ENCODE measurements around the gene KCNH2. TPM values are rescaled to one million over a fixed set of nuclear protein-coding genes. Genes with fewer than 3 reads are reported as not detected.

Gene KCNH2
- total and polyA plus RNA-seq, 10 of the 15 experiments (the other 5 are each of a cell fraction or from before 2014, with no cell fraction given), result 0.04 to 0.24 (median 0.17) TPM; not detected in 6

DNA sequence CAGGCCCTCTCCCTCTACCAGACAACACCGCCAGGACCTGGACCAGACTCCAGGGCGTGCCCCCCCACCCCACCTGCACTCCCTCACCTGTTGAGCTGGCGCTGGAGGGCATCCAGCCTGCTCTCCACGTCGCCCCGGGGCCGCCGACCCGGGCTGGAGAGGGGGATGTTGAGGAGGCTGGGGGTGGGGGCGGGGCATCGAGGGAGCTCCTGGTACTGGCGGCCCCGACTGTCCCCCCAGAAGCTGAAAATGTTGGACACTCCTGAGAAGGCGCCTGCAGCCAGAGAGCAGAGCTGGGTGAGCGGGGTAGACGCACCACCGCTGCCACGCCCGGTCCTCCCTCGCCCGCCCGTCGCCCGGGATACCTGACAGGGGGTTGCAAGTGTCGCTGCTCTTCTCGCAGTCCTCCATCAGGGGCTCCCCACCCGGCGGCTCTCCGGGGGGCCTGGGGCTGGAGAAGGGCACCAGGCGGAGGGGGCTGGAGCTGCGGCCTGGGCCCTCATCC, 30.8 kb downstream of the KCNH2 start:
- Histone ChIP-seq H2AFZ (ENCODE audit: control insufficient read depth, low read depth, low read length) (no peak overlapping the region), H3K27me3 (replicated peaks in 1 of 2; ENCODE audit: control insufficient read depth in 2 of 2, insufficient read depth in 2 of 2, low read length in 1 of 2) (peaks cover 0 to 2% of the 10 kb centered on the region in 2 experiments; a peak in 2 of 4 replicates), H3K79me2 (ENCODE audit: control insufficient read depth, insufficient read depth, low read length) (no peaks in the 10 kb centered on the region), H4K20me1 (ENCODE audit: control insufficient read depth, insufficient read depth) (no peaks in the 10 kb centered on the region), H3K9me3 (replicated peaks; ENCODE audit: control insufficient read depth, insufficient read depth, low read length) (no peaks in the 10 kb centered on the region), H3K36me3 (ENCODE audit: control insufficient read depth in 2 of 2, insufficient read depth in 2 of 2, low read length in 1 of 2) (no peaks in the 10 kb centered on the region), H3K4me2 (ENCODE audit: control insufficient read depth, insufficient read depth) (no peak overlapping the region), H3K9ac (ENCODE audit: control insufficient read depth, insufficient read depth, low read length) (no peak overlapping the region), H3K4me1 (ENCODE audit: control insufficient read depth, insufficient read depth, low read length) (no peaks in the 10 kb centered on the region), H3K4me3 (no peak overlapping the region), H3K27ac (ENCODE audit: control insufficient read depth, insufficient read depth) (no peak overlapping the region)
- intact Hi-C loops (cut with micrococcal nuclease; ENCODE audit: unreplicated experiment) (no loop called here), in situ Hi-C loops (cut with MboI) (no loop called here)
- ATAC-seq (no peak), DNase-seq (ENCODE audit: low read depth, low spot score) (no peak), FAIRE-seq (no peak)
- CTCF ChIA-PET, result no interaction called here
- WGBS (ENCODE audit: insufficient coverage, insufficient replicate concordance, low lambda C conversion rate, missing lambda C conversion rate), result 46% methylated on average over 20 of the region's 31 CpGs
- no TSS peak for BruUV-seq (replicated peaks)
- SMC1A ChIA-PET (ENCODE audit: uncharacterized antibody, unreplicated experiment), result no interaction called here
- TF ChIP-seq RBBP5 (conservative IDR thresholded peaks at IDR 0.05) (no peak), EED (IDR thresholded peaks at IDR 0.05; ENCODE audit: low read depth) (no peak), JUND (IDR thresholded peaks at IDR 0.05; ENCODE audit: low read depth, low read length) (no peak), TCF12 (IDR thresholded peaks at IDR 0.05; ENCODE audit: low read depth, low read length) (no peak), NR2C1 (IDR thresholded peaks at IDR 0.05) (no peak), MYC (IDR thresholded peaks at IDR 0.05; ENCODE audit: insufficient read depth, insufficient read length, insufficient replicate concordance, low read length, severe bottlenecking) (no peak), CREB1 (IDR thresholded peaks at IDR 0.05; ENCODE audit: low read depth) (no peak), ZZZ3 (IDR thresholded peaks at IDR 0.05; ENCODE audit: control insufficient read depth, insufficient read length, low read depth) (no peak), SMARCA5 (IDR thresholded peaks at IDR 0.05) (no peak), HDGF (IDR thresholded peaks at IDR 0.05) (no peak), YY1 (IDR thresholded peaks at IDR 0.05; ENCODE audit: low read depth, low read length) (no peak), KDM1A (IDR thresholded peaks at IDR 0.05; ENCODE audit: borderline replicate concordance) (no peak), FOXK2 (IDR thresholded peaks at IDR 0.05) (no peak), RAD21 (IDR thresholded peaks at IDR 0.05; ENCODE audit: insufficient read depth, low read depth, low read length) (no peak), ZSCAN29 (IDR thresholded peaks at IDR 0.05) (no peak), ZBED1 (IDR thresholded peaks at IDR 0.05; ENCODE audit: borderline replicate concordance) (no peak), IRF4 (IDR thresholded peaks at IDR 0.05; ENCODE audit: low read depth, low read length) (no peak)
- TF ChIP-seq, protein P1, sequence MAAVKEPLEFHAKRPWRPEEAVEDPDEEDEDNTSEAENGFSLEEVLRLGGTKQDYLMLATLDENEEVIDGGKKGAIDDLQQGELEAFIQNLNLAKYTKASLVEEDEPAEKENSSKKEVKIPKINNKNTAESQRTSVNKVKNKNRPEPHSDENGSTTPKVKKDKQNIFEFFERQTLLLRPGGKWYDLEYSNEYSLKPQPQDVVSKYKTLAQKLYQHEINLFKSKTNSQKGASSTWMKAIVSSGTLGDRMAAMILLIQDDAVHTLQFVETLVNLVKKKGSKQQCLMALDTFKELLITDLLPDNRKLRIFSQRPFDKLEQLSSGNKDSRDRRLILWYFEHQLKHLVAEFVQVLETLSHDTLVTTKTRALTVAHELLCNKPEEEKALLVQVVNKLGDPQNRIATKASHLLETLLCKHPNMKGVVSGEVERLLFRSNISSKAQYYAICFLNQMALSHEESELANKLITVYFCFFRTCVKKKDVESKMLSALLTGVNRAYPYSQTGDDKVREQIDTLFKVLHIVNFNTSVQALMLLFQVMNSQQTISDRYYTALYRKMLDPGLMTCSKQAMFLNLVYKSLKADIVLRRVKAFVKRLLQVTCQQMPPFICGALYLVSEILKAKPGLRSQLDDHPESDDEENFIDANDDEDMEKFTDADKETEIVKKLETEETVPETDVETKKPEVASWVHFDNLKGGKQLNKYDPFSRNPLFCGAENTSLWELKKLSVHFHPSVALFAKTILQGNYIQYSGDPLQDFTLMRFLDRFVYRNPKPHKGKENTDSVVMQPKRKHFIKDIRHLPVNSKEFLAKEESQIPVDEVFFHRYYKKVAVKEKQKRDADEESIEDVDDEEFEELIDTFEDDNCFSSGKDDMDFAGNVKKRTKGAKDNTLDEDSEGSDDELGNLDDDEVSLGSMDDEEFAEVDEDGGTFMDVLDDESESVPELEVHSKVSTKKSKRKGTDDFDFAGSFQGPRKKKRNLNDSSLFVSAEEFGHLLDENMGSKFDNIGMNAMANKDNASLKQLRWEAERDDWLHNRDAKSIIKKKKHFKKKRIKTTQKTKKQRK (IDR thresholded peaks at IDR 0.05; ENCODE audit: low read depth, low read length), result no peak
- POLR2A ChIA-PET, result no interaction called here
- RAD21 ChIA-PET (ENCODE audit: unreplicated experiment), result no interaction called here
